ENCODE measurements around the gene SLC6A3. TPM values are rescaled to one million over a fixed set of nuclear protein-coding genes. Genes with fewer than 3 reads are reported as not detected.
A peak's percentile ranks its signal among the peaks of the same experiment; 100 is the strongest.

The SLC6A3 gene
- total and polyA plus RNA-seq, 2 experiments from 2014 or later, result not detected

- H3K27me3 ChIP-seq (replicated peaks; ENCODE audit: insufficient read depth), result no peaks in the 10 kb centered on the region
- H4K20me1 ChIP-seq (ENCODE audit: insufficient read depth), result no peaks in the 10 kb centered on the region
- H3F3A ChIP-seq (ENCODE audit: insufficient read depth), result no peaks in the 10 kb centered on the region
- peak; percentile 96 for DNase-seq
- no peaks in the 10 kb centered on the region for H3K9me3 ChIP-seq (ENCODE audit: low read depth)
- peak within 1 kb of the TSS; percentile 85 for H2AFZ ChIP-seq
- in situ Hi-C loops (cut with MboI), result no loop called here
- peak within 1 kb of the TSS; percentile 96 for H3K4me2 ChIP-seq (ENCODE audit: unreplicated experiment)
- peak within 1 kb of the TSS; percentile 97 for H3K9ac ChIP-seq
- peaks cover 37% of the 10 kb centered on the region for H3K79me2 ChIP-seq (ENCODE audit: insufficient read depth)
- H3K4me1 ChIP-seq (ENCODE audit: insufficient read depth), result peaks cover 14% of the 10 kb centered on the region
- 0 out of 2 replicates have a peak, but pooled peaks cover 8% of the 10 kb centered on the region for H3K36me3 ChIP-seq (ENCODE audit: low read depth)
- H3K4me3 ChIP-seq, result peak within 1 kb of the TSS; percentile 94
- H3K9me2 ChIP-seq (ENCODE audit: insufficient read depth), result no peaks in the 10 kb centered on the region
- 0 to 1% methylated on average over 54 to 77 of the region's 87 CpGs for WGBS, 2 experiments (ENCODE audit: low coverage in 1 of 2, low lambda C conversion rate in 2 of 2, missing lambda C conversion rate in 2 of 2)
- H3K27ac ChIP-seq, result peak within 1 kb of the TSS; percentile 39; the same call in 1 of the 2 replicates
- no peak for TF ChIP-seq EZH2phosphoT487 (IDR thresholded peaks at IDR 0.05; ENCODE audit: insufficient read depth, low read depth)
- TF ChIP-seq EZH2 (IDR thresholded peaks at IDR 0.05; ENCODE audit: insufficient read depth, poor library complexity, severe bottlenecking), result no peak
These were observed 100.0 kb downstream of the SLC6A3 start, which contains the start of gene CLPTM1L for GRCh38 chr5:1344975-1345838. CLPTM1L (minus strand) TSS chr5:1345099; CDS start chr5:1344841, 258 bp downstream.

- peak overlapping the region; percentile 17; the same call in 1 of the 2 replicates for H3K27ac ChIP-seq
- peaks cover 37% of the 10 kb centered on the region for H3K79me2 ChIP-seq (ENCODE audit: insufficient read depth)
- no peaks in the 10 kb centered on the region for H3K9me2 ChIP-seq (ENCODE audit: insufficient read depth)
- H3K9me3 ChIP-seq (ENCODE audit: low read depth), result no peaks in the 10 kb centered on the region
- H3K36me3 ChIP-seq (ENCODE audit: low read depth), result 0 out of 2 replicates have a peak, but pooled peaks cover 8% of the 10 kb centered on the region
- peak overlapping the region; percentile 75 for H3K9ac ChIP-seq
- H3F3A ChIP-seq (ENCODE audit: insufficient read depth), result no peaks in the 10 kb centered on the region
- DNase-seq, result peak; percentile 67
- H3K4me1 ChIP-seq (ENCODE audit: insufficient read depth), result peaks cover 14% of the 10 kb centered on the region
- H4K20me1 ChIP-seq (ENCODE audit: insufficient read depth), result no peaks in the 10 kb centered on the region
- no peaks in the 10 kb centered on the region for H3K27me3 ChIP-seq (replicated peaks; ENCODE audit: insufficient read depth)
- in situ Hi-C loops (cut with MboI), result no loop called here
- TF ChIP-seq EZH2 (IDR thresholded peaks at IDR 0.05; ENCODE audit: insufficient read depth, poor library complexity, severe bottlenecking) (no peak), EZH2phosphoT487 (IDR thresholded peaks at IDR 0.05; ENCODE audit: insufficient read depth, low read depth) (no peak)
- peak overlapping the region; percentile 93 for H3K4me2 ChIP-seq (ENCODE audit: unreplicated experiment)
- H3K4me3 ChIP-seq, result peak overlapping the region; percentile 94
- 15% methylated on average over 33 of the region's 61 CpGs for WGBS, 2 experiments (ENCODE audit: low coverage in 1 of 2, low lambda C conversion rate in 2 of 2, missing lambda C conversion rate in 2 of 2)
- peak overlapping the region; percentile 50; the same call in 1 of the 2 replicates for H2AFZ ChIP-seq
These were observed 101.0 kb downstream of the SLC6A3 start for GRCh38 chr5:1343931-1344901.

GRCh38 chr5:1343315-1343751, 101.9 kb downstream of the SLC6A3 start:
- peaks cover 14% of the 10 kb centered on the region for H3K4me1 ChIP-seq (ENCODE audit: insufficient read depth)
- H3K36me3 ChIP-seq (ENCODE audit: low read depth), result 0 out of 2 replicates have a peak, but pooled peaks cover 8% of the 10 kb centered on the region
- peak; percentile 47 for DNase-seq
- peak overlapping the region; percentile 17; the same call in 1 of the 2 replicates for H3K27ac ChIP-seq
- TF ChIP-seq EZH2phosphoT487 (IDR thresholded peaks at IDR 0.05; ENCODE audit: insufficient read depth, low read depth) (no peak), EZH2 (IDR thresholded peaks at IDR 0.05; ENCODE audit: insufficient read depth, poor library complexity, severe bottlenecking) (no peak)
- no peaks in the 10 kb centered on the region for H3K27me3 ChIP-seq (replicated peaks; ENCODE audit: insufficient read depth)
- peak overlapping the region; percentile 75 for H3K9ac ChIP-seq
- no peaks in the 10 kb centered on the region for H3K9me2 ChIP-seq (ENCODE audit: insufficient read depth)
- H4K20me1 ChIP-seq (ENCODE audit: insufficient read depth), result no peaks in the 10 kb centered on the region
- peaks cover 37% of the 10 kb centered on the region for H3K79me2 ChIP-seq (ENCODE audit: insufficient read depth)
- H3K4me3 ChIP-seq, result peak overlapping the region; percentile 94
- H2AFZ ChIP-seq, result no peak overlapping the region
- H3K4me2 ChIP-seq (ENCODE audit: unreplicated experiment), result peak overlapping the region; percentile 93
- no peaks in the 10 kb centered on the region for H3K9me3 ChIP-seq (ENCODE audit: low read depth)
- in situ Hi-C loops (cut with MboI), result no loop called here
- WGBS, 2 experiments (ENCODE audit: low coverage in 1 of 2, low lambda C conversion rate in 2 of 2, missing lambda C conversion rate in 2 of 2), result 68 to 69% methylated on average over 9 of the region's 9 CpGs
- H3F3A ChIP-seq (ENCODE audit: insufficient read depth), result no peaks in the 10 kb centered on the region

Other genes starting within 250 kb of the SLC6A3 start
- gene SLC6A19, start 243.8 kb downstream of the SLC6A3 start, total RNA-seq (2014; rRNA removed; shearing (Covaris generic)), result not detected in 2 replicates
- gene SLC6A19, start 243.8 kb downstream of the SLC6A3 start, polyA plus RNA-seq (2016; fragmentation: Nextera tagmentation; extraction: Ambion mirVana), result not detected in 2 replicates
- not detected in 2 replicates for gene SLC6A18, start 220.1 kb downstream of the SLC6A3 start, total RNA-seq (2014; rRNA removed; shearing (Covaris generic))
- not detected in 2 replicates for gene SLC6A18, start 220.1 kb downstream of the SLC6A3 start, polyA plus RNA-seq (2016; fragmentation: Nextera tagmentation; extraction: Ambion mirVana)
- gene TERT, start 150.4 kb downstream of the SLC6A3 start, total RNA-seq (2014; rRNA removed; shearing (Covaris generic)), result not detected in 2 replicates
- gene TERT, start 150.4 kb downstream of the SLC6A3 start, polyA plus RNA-seq (2016; fragmentation: Nextera tagmentation; extraction: Ambion mirVana), result not detected in 2 replicates
- gene CLPTM1L, start 100.3 kb downstream of the SLC6A3 start, total RNA-seq (2014; rRNA removed; shearing (Covaris generic)), result 132 and 135 TPM in 2 replicates
- 25.6 and 28.3 TPM in 2 replicates for gene CLPTM1L, start 100.3 kb downstream of the SLC6A3 start, polyA plus RNA-seq (2016; fragmentation: Nextera tagmentation; extraction: Ambion mirVana)
- 31.6 and 48.4 TPM in 2 replicates for gene LPCAT1, start 78.5 kb upstream of the SLC6A3 start, total RNA-seq (2014; rRNA removed; shearing (Covaris generic))
- gene LPCAT1, start 78.5 kb upstream of the SLC6A3 start, polyA plus RNA-seq (2016; fragmentation: Nextera tagmentation; extraction: Ambion mirVana), result 19.2 and 22.2 TPM in 2 replicates

Measured in GM23248 (cell line).